HG02885 (cell line): Measurements from ENCODE around the gene UBTF.

Experiments
- ATAC-seq: cut with Tn5 transposase; IDR thresholded peaks from one replicate; pipeline ENCODE4 v1.9.1; 2021; ENCODE audit warnings: mild to moderate bottlenecking; ENCODE audit not compliant: unreplicated experiment, poor library complexity

UBTF gene, protein sequence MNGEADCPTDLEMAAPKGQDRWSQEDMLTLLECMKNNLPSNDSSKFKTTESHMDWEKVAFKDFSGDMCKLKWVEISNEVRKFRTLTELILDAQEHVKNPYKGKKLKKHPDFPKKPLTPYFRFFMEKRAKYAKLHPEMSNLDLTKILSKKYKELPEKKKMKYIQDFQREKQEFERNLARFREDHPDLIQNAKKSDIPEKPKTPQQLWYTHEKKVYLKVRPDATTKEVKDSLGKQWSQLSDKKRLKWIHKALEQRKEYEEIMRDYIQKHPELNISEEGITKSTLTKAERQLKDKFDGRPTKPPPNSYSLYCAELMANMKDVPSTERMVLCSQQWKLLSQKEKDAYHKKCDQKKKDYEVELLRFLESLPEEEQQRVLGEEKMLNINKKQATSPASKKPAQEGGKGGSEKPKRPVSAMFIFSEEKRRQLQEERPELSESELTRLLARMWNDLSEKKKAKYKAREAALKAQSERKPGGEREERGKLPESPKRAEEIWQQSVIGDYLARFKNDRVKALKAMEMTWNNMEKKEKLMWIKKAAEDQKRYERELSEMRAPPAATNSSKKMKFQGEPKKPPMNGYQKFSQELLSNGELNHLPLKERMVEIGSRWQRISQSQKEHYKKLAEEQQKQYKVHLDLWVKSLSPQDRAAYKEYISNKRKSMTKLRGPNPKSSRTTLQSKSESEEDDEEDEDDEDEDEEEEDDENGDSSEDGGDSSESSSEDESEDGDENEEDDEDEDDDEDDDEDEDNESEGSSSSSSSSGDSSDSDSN

DNA sequence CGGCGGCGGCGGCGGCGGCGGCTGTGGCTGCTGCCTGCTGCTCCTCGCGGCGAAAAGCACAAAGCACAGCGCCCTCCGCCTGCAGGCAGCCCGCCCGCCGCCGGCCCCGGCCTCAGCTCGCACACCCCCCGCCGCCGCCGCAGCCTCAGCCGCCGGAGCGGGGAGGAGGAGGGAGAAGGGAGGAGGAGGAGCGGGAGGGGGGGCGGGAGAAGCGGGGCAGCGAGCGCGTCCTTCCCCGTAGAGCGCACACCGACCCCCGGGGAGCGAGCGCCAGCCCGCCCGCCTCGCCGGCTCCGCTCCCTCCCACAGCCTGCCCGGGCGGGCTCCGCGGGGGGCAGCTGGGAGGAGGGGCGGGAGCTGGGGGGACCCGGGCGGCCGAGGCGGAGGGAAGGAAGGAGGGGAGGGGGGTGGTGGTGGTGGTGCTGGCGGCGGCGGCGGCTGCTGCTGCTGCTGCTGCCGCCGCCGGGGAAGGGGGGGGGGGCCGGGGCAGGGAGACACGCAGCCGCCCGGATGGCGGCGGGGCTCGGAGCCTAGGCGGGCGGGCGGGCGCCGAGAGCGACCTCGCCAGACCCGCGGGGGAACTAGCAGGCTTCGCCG is at the start of gene UBTF:
Gene UBTF (minus strand): TSS at position 60 of the 597 bp plus-strand sequence. CDS start 1,446 bp downstream, outside the sequence.
- peak; percentile 6 for ATAC-seq

DNA sequence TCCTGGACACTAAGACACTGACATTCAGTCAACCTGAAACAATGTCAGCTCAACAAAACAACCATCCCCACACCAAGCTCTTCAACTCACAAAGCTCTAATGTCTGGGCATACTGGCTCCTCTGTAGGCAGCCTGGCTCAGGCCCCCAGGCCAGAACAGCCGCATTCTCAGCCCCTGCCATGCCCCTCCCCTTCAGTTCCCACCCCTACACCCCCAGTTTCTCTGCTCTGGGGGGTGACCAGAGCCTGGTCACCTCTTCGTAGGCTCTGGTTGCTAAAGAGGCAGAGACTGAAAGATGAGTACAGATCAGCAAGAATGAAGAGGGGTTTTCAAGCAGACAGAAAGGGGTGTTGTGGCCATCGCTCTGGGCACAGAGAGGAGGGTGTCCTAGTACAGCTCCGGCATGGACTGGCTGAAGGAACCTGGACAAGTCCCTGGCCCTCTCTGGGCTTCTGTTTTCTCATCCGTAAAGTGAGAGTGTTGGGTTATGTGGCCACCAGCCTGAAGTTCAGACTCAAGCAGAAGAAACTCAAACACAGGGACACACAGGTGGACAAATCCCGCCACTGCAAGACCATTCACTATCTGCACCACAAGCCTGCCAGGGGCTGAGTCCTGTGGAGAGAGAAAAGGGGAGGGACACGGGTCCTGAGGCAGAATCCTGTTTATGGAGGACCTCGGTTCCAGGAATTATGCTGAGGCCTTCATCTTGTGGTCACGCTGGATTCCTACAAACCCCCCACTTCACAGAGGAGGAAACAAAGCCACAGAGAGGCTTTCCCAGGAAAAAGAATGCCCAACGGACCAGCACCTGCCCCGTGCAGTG is 49.4 kb upstream of the UBTF start:
- ATAC-seq: no peak

DNA sequence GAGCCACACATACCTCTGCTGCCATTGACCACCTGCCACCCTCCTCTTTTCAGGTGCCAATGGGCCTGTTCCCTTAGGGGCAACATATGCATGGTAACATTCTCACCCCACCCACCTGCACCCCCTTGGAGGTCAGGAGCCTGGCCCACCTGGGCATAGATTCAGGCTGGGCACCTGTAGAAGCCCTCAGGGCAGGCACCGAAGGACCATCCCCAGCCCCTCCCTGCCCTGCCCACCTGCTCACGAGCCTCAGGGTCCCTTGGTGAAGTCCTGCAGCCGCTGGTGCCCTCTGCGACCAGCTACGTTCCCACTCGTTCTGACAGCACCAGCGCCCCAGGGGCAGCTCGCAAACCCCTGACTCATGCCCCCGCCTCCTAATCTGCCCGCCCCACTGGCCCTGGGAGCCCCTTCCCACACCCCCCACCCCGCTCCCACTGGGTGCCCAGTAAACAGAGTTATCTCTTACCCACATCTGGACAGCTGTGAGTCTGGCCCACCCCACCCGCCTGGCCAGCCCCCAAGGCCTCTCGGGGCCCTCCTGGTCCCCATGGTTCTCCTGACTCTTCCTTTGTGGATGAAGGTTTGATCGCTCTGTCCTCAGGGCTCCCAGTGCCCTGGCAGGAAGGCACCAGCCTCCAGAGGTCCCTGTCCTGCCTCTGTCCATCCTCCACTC is 48.5 kb upstream of the UBTF start, which contains the start of gene SLC4A1:
Gene SLC4A1 (minus strand): TSS at position 318 of the 673 bp plus-strand sequence. CDS start 5,269 bp downstream, outside the sequence.
- ATAC-seq: no peak

DNA sequence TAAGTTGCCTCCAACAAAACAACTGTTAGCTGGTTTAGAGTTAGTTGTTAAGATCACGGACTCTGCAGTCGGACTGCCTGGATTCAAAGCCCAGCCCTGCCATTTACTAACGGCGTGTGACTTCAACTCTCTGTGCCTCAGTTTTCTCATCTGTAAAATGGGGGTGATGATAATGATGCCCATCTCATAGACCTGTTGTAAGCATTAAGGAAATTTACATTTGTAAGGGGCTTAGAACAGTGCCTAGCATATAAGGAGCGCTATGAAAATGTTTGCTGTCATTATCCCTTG is 47.6 kb upstream of the UBTF start:
- ATAC-seq: no peak

DNA sequence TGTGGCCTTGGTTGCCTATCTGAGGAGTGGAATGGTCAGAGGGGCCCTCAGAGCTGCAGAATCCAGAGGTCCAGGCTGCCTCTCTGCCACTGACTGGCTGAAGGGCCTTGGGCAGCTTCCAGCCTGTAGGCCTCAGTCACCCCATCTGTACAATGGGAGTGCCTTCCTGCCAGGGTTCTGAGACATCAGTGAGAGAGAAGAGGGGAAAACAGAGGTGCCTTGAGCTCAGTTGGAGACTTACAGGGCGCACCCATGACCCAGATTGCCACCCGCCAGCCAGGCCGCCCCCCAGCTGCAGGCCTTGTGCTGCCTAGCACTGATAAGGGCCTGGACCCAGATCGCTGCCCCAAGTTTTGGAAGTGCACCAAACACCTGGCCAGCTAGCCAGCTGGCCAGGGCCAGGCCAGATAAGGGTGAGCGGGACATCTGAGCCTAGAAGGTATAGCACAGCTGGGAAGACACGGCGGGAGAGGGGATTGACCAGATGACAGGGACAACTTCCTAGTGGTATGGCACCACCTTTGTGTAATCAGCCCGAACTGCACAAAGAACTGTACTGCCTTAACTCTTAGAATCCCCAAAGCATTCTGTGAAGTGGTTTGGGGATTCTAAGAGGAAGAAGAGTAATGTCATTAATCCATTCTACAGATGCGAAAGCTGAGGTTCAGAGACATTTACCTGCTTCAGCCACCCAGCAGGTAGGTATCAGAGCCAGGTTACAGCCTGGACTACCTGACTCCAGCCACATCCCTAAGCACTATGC is 47.1 kb upstream of the UBTF start:
- no peak for ATAC-seq

DNA sequence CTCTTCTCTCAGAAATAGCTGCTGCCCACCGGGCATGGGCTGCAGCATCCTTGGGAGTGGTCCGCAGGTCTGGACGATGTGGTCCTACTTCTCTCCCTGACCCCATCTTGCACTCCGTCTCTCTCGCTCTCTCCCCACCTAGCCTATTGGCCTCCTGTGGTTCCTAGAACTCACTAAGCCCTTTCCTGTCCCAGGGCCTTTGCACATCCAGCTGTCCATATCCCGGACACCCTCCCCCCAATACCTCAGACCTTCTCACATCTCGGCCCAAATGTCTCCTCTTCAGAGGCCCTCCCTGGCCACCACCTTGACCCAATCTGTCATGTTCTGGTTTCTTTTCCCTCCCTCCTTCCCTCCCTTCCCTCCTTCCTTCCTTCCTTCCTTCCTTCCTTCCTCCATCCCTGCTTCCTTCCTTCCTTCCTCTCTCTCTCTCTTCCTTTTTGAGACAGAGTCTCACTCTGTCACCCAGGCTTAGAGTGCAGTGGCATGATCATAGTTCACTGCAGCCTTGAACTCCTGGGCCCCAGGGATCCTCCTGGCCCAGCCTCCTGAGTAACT is 43.9 kb upstream of the UBTF start:
- no peak for ATAC-seq

DNA sequence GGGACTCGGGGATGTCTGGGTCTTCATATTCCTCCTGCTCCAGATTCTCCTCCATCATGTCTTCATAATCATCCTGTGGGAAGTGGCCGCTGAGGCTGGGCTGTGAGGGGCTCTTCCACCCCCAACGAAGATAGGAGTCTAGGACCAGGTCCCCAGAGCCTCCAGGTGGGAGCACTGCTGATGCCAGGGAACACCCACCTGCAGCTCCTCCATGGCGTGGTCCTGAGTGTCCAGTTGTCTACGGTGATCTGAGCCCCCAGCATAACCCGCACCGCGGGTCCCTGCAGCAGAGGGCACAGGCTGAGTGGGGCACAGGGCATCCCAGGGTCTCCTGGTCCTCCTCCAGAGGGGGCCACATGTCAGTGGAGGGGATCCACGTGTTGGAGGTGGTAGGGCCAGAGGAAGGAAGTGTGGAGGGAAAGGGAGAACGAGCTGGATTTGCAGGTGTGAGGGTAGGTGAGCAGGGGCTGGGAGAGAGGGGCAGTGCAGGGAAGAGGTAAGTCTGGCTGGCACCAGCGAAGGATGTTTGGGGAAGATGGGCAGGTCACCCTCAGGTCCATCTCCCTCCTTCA is 43.3 kb upstream of the UBTF start:
- ATAC-seq: no peak

DNA sequence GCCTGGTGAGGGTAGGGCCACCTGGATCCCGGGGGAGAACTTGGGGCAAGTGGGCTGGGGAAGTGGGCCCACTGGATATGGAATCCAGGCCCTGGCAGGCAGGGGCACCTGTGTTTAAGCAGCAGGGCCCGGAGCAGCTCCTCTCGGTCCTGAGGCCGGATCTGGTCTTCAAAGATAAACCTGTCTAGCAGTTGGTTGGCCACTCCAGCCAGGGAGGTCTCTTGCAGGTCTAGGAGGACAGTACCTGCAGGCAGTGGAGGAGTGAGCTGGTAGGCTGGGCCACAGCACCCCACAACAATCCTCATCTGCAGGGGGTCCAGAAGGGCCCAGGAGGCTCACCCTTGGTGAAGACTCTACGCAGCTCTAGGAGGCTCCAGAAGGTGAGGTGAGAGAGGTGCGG is 40.8 kb upstream of the UBTF start:
- no peak for ATAC-seq

DNA sequence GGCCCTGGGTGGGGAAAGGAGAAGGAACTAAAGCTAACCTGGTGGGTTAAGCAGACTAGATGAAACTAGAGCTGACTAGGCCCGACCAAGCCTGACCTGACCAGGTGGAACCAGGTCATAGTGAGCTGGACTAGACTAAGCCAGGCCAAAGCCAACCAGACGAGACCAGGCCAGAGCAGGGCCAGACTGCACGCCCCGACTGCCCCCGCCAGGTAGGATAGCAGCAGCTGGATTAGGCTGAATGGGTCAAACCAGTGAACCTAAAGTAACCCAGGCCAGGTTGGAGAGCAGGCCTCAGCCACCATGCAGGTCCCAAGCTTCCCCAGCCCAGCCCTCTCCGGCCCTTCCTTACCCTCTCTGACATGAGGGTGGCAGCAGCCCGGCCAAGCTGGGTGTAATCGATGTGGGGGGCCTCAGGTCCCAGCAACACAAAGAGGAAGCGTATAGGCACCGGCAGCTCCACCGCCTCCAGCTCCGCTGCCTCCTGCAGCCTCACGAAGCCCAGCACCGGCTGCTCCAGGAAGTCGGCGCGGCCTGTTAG is 39.4 kb upstream of the UBTF start:
- ATAC-seq: no peak

DNA sequence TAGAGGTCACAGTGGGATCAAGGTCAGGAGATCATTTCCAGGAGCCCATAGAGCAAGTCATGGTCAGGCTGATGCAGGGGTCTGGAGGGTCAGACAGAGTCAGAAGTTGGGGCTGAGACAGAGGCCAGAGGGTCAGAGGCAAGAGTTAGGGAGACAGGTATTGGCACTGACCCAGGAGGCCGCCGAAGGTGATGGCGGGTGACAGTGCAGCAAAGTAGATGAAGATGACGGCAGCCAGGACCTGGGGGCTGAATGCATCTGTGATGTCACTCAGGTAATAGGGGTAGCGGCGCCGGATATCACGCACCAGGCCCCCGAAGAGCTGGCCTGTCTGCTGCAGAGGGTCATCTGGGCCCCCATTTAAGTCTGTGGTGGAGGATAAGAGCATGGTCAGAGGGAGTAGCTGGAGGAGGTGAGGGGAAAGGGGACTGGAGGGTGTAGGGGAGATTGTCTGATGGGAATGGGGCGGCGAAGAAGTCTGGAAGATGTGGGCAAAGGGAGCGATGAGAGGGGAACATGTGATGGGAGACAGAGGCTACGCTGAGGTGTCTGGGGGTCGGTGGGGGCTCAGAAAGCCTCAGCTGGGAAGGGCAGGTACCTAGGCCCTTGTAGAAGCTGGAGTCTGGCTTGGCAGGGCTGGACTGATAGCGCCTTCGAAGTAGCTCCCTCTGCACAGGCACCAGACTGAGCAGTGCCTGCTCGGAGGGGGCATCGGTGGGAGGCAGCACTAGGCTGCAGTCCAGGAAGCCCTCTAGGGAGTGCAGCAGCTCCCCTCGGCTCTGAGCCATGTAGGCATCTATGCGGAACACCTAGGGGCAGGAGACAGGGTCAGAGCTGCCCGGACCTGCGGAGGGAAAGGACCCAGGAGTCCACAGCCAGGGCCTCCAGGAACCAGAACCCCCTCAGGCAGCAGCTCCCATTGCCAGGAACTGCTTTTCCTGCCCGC is 38.6 kb upstream of the UBTF start:
- no peak for ATAC-seq

DNA sequence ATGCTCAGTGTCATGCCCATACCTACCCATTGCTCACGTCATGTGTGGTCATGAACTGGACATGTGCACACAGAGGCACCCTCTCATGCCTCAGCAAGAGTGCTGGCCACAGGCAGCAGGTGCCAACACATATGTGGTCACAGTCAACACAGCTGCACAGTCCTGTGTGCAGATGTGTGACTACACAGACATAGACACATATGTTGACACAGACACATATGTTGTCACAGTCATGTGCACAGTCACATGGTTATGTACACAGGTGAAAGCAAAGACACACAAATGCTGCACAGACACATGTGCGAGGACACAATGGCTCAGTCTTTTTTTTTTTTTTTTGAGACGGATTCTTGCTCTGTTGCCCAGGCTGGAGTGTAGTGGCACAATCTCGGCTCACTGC is 37.2 kb upstream of the UBTF start:
- ATAC-seq: no peak

DNA sequence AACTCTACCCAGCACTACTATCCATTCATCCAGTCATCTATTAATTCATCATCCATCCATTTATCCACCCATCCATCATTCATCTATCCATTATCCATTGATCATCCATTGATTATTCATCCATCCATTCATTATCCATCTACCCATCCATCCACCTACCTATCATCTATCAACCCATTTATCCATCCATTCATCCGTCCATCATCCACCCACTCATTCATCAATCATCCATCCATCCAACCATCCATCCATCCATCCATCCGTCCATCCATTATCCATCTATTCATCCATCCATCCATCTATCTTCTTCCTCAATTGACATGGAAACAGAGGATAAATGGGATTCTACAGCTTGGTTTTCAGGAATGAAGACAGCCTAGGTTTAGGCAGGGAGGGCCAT is 36.4 kb upstream of the UBTF start:
- ATAC-seq: no peak

DNA sequence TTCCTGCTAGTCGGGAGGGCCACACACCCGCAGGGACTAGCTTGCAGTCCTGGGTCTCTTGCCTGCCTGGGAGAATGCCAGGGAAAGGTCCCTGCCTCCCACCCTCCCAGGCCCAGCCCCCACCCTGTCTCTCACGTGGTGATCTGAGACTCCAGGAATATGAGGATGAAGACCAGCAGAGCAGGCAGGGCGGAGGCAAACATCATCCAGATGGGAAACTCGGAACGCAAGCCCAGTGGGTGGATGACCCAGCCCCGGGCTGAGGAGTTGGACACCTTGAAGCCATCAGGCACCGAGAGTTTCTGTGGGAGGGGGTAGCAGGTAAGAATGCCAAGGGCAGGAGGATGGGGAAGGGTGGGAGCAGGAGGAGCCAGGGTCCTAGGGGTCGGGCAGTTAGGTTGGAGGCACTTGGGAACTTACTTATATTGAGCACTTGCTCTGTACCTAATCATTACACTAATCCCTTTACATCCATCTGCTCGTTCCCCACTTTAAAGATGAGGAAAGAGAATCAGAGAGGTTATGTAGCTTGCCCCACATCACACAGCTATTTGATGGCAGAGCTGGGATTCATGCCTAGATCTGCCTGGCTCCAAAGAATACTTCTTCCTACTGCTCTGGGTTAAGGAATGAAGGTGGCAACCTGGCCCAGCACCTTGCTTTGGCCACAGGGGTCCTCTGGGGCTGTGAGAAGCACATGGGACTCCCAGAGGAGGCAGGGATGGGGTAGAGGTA is 35.1 kb upstream of the UBTF start:
- ATAC-seq: no peak

DNA sequence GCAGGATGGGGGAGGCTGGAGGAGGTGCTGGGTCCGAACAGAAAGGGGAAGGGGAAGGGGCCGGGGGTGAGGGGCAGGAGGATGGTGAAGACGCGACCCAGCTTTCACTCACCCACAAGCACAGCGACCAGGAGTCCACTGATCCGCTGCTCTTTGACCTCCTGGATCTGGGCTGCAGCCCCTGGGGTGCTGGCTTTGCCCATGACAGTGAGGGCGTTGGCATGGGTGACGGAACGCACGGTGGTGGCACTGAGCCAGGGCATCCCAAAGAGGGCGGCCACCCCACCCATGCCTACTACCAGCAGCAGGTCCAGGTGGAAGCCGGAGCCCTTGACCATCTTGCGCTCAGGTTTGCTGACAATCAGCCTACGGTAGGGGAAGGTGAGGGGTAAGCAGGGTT is 33.5 kb upstream of the UBTF start:
- no peak for ATAC-seq

DNA sequence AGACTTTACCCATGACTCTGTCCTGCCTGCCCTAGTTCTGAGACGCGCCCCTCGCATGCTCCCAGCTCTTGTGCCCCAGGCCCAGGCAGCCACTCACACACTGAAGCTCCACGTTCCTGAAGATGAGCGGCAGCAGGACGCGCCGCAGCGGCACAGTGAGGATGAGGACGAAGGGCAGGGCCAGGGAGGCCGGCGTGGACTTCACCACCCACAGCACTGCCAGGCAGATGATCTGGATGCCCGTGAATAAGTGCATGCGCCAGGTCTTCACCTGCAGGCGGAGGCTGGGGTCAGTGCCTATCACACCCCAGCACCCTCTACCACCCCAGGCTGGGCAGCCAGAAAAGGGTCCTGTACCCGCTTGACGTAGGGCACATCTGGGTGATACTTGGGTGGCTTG is 31.6 kb upstream of the UBTF start:
- ATAC-seq: no peak

DNA sequence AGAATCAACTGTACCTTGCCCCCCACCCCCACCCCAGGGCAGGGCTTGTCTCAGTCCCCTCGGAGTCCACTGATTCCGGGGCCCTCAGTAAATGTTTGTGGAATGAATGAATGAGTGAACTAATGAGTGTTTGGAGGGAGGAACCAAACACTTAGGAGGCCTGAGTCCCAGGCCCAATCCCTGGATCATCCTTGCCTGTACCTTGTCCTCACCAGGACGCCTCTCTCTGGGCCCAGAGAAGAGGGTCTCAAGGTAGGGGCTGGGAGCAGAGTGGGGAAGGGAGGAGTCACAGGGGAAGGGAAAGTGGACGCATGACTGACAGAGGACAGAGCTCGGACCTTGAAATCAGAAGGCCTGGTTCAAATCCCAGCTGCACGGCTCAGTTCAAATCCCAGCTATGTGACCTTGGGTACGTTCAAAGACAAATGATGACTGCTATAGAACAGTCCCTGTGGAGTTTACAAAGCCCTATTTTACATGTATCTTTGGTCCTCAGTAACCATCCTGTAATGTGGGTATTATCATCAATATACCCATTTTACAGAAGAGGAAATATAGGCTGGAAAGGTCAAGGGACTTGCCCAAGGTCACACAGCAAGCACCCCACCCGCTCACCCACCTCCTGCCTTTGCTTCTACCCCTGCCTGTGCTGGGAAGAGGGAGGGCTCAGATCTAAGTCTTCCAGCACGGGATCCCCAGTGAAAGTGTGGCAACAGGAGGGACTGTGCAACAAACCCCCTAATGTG is 30.2 kb upstream of the UBTF start:
- no peak for ATAC-seq
